Sigmoid colon (tissue), 7 donors: Measurements from ENCODE around the gene TMEM106C. TPM values are rescaled to one million over a fixed set of nuclear protein-coding genes. Genes with fewer than 3 reads are reported as not detected.

Experiments
- DNase-seq: peaks from one replicate; pipeline ENCODE4 v3.0.0-alpha.2; 2019
- H3K27ac ChIP-seq, 4 donors: fragments of 200-600 bp; sonication (generic); one replicate each; pipeline ENCODE4 v1.5.1; 2016 to 2019; ENCODE audit warnings: mild to moderate bottlenecking in 1 of 4
- H3K27me3 ChIP-seq, 3 donors: fragments of 200-600 bp; sonication (generic); one replicate each; pipeline ENCODE4 v1.5.1; 2019; ENCODE audit warnings: mild to moderate bottlenecking in 1 of 3
- H3K36me3 ChIP-seq, 4 donors: fragments of 200-600 bp; sonication (generic); one replicate each; pipeline ENCODE4 v1.5.1; 2016 to 2019
- H3K4me1 ChIP-seq, 4 donors: fragments of 200-600 bp; sonication (generic); one replicate each; pipeline ENCODE4 v1.5.1; 2017 to 2019
- H3K4me3 ChIP-seq, 4 donors: fragments of 200-600 bp; sonication (generic); one replicate each; pipeline ENCODE4 v1.5.1; 2017 to 2019; ENCODE audit warnings: mild to moderate bottlenecking in 2 of 4, moderate library complexity in 1 of 4
- H3K9me3 ChIP-seq, 4 donors: fragments of 200-600 bp in 3 of 4; sonication (generic) in 3 of 4; one replicate each; pipeline versions ENCODE4 v1.5.1 to v1.6.1; 2013 to 2019
- CTCF ChIP-seq, 4 experiments: fragments of 450-650 bp in 3 of 4; fragments of 200-600 bp in 1 of 4; IDR thresholded peaks; one replicate each; pipeline ENCODE4 v1.5.1; 2016 to 2019; ENCODE audit warnings: antibody characterized with exemption in 4 of 4, mild to moderate bottlenecking in 3 of 4, moderate library complexity in 2 of 4
- EP300 ChIP-seq, 4 donors: sonication (generic); formaldehyde crosslinking; IDR thresholded peaks; one replicate each; pipeline ENCODE4 v1.6.1; 2017; ENCODE audit warnings: antibody characterized with exemption in 4 of 4
- POLR2A ChIP-seq, 2 donors: fragments of 450-650 bp; IDR thresholded peaks; one replicate each; pipeline ENCODE4 v1.6.1; 2016; ENCODE audit warnings: antibody characterized with exemption in 2 of 2, mild to moderate bottlenecking in 2 of 2, moderate library complexity in 2 of 2
- POLR2AphosphoS5 ChIP-seq, 4 donors: sonication (generic); formaldehyde crosslinking; IDR thresholded peaks; one replicate each; pipeline ENCODE4 v1.6.1; 2017; ENCODE audit warnings: antibody characterized with exemption in 4 of 4
- WGBS, 2 donors: extraction: QIAGEN DNeasy Blood & Tissue Kit; methylation state at CpG; one replicate each; pipeline ENCODE4 v1.1.7; 2013; 5-methylcytosine and 5-hydroxymethylcytosine counted together
- intact Hi-C: fragments of 100-400 bp; cut with DNase I; formaldehyde crosslinking; loops from one replicate; pipeline ENCODE4 v1.15.1; 2023
- polyA plus RNA-seq, 3 donors: library from polyadenylated mRNA; stranded (reverse); fragments of 200-250 nt; gene quantifications; one replicate each; pipeline ENCODE4 v1.2.3, GENCODE V29; 2013
- total RNA-seq, 4 donors: library from RNA; depleted of rRNA; stranded (reverse); fragments of >200 nt; gene quantifications; one replicate each; pipeline ENCODE4 v1.1.0, GENCODE V29; 2016
- donor health status: healthy with polysubstance abuse.
- donor health status: Bipolar disorder and iron deficiency.
- donor health status: healthy.

The TMEM106C gene
- total and polyA plus RNA-seq, 7 donors = 46.2 to 199 (median 122) TPM

- H3K27ac ChIP-seq = no peak overlapping the region
- TF ChIP-seq POLR2AphosphoS5 (IDR thresholded peaks at IDR 0.05) = no peak
- no peak for TF ChIP-seq CTCF (IDR thresholded peaks at IDR 0.05)
- no peak for TF ChIP-seq EP300 (IDR thresholded peaks at IDR 0.05)
- no peak for TF ChIP-seq POLR2A (IDR thresholded peaks at IDR 0.05)
- H3K27me3 ChIP-seq = peaks cover 6 to 25% (median 13%) of the 10 kb centered on the region in 3 donors
- no peak overlapping the region for H3K4me3 ChIP-seq
- H3K4me1 ChIP-seq = peaks cover 0 to 9% (median 6%) of the 10 kb centered on the region in 4 donors
- 19 to 63% methylated on average over 6 of the region's 6 CpGs for WGBS, 2 donors
- peak; percentile 40 for DNase-seq
- intact Hi-C loops = no loop called here
- H3K9me3 ChIP-seq = no peaks in the 10 kb centered on the region
- H3K36me3 ChIP-seq = no peaks in the 10 kb centered on the region
Observed at GRCh38 chr12:47939009-47939601, 24.3 kb upstream of the TMEM106C start.

- no peaks in the 10 kb centered on the region for H3K36me3 ChIP-seq
- peaks cover 6 to 25% (median 13%) of the 10 kb centered on the region in 3 donors for H3K27me3 ChIP-seq
- TF ChIP-seq CTCF (IDR thresholded peaks at IDR 0.05) (no peak), POLR2AphosphoS5 (IDR thresholded peaks at IDR 0.05) (no peak), POLR2A (IDR thresholded peaks at IDR 0.05) (no peak), EP300 (IDR thresholded peaks at IDR 0.05) (no peak)
- H3K9me3 ChIP-seq = no peaks in the 10 kb centered on the region
- H3K4me1 ChIP-seq = peaks cover 0 to 5% (median 2%) of the 10 kb centered on the region in 4 donors
- no peak overlapping the region for H3K4me3 ChIP-seq
- H3K27ac ChIP-seq = no peak overlapping the region
- WGBS, 2 donors = 86 to 94% methylated on average over 10 of the region's 10 CpGs
- intact Hi-C loops = no loop called here
- no peak for DNase-seq
Observed at GRCh38 chr12:47940773-47941474, 22.5 kb upstream of the TMEM106C start.

GRCh38 chr12:47941475-47941780, 22.0 kb upstream of the TMEM106C start:
- H3K4me3 ChIP-seq = no peak overlapping the region
- intact Hi-C loops = no loop called here
- H3K27me3 ChIP-seq = peaks cover 6 to 25% (median 13%) of the 10 kb centered on the region in 3 donors
- DNase-seq = no peak
- WGBS, 2 donors = 89 to 91% methylated on average over 9 of the region's 9 CpGs
- H3K36me3 ChIP-seq = no peaks in the 10 kb centered on the region
- H3K9me3 ChIP-seq = no peaks in the 10 kb centered on the region
- no peak for TF ChIP-seq POLR2A (IDR thresholded peaks at IDR 0.05)
- no peak overlapping the region for H3K27ac ChIP-seq
- H3K4me1 ChIP-seq = peaks cover 0 to 5% (median 2%) of the 10 kb centered on the region in 4 donors

- no peaks in the 10 kb centered on the region for H3K36me3 ChIP-seq
- peaks cover 6 to 25% (median 13%) of the 10 kb centered on the region in 3 donors for H3K27me3 ChIP-seq
- no peak overlapping the region for H3K4me3 ChIP-seq
- DNase-seq = peak; percentile 58
- 58 to 86% methylated on average over 40 of the region's 40 CpGs for WGBS, 2 donors
- H3K27ac ChIP-seq = no peak overlapping the region
- TF ChIP-seq POLR2AphosphoS5 (IDR thresholded peaks at IDR 0.05) = no peak
- TF ChIP-seq POLR2A (IDR thresholded peaks at IDR 0.05) = no peak
- TF ChIP-seq EP300 (IDR thresholded peaks at IDR 0.05) = no peak
- no peak for TF ChIP-seq CTCF (IDR thresholded peaks at IDR 0.05)
- intact Hi-C loops = no loop called here
- peaks cover 0 to 5% (median 2%) of the 10 kb centered on the region in 4 donors for H3K4me1 ChIP-seq
- H3K9me3 ChIP-seq = no peaks in the 10 kb centered on the region
Observed at GRCh38 chr12:47941871-47942613, 21.4 kb upstream of the TMEM106C start.

GRCh38 chr12:47942614-47943225, 20.7 kb upstream of the TMEM106C start:
- H3K4me1 ChIP-seq = peaks cover 0 to 5% (median 2%) of the 10 kb centered on the region in 4 donors
- no peaks in the 10 kb centered on the region for H3K36me3 ChIP-seq
- H3K9me3 ChIP-seq = no peaks in the 10 kb centered on the region
- H3K4me3 ChIP-seq = no peak overlapping the region
- no peak overlapping the region for H3K27ac ChIP-seq
- peaks cover 6 to 25% (median 13%) of the 10 kb centered on the region in 3 donors for H3K27me3 ChIP-seq
- intact Hi-C loops = no loop called here
- peak; percentile 37 for DNase-seq
- 69 to 76% methylated on average over 31 of the region's 31 CpGs for WGBS, 2 donors
- TF ChIP-seq CTCF (IDR thresholded peaks at IDR 0.05) (no peak), POLR2A (IDR thresholded peaks at IDR 0.05) (no peak), EP300 (IDR thresholded peaks at IDR 0.05) (no peak), POLR2AphosphoS5 (IDR thresholded peaks at IDR 0.05) (no peak)
